ENCODE data around the gene GUCY2F.

Gene GUCY2F

DNA sequence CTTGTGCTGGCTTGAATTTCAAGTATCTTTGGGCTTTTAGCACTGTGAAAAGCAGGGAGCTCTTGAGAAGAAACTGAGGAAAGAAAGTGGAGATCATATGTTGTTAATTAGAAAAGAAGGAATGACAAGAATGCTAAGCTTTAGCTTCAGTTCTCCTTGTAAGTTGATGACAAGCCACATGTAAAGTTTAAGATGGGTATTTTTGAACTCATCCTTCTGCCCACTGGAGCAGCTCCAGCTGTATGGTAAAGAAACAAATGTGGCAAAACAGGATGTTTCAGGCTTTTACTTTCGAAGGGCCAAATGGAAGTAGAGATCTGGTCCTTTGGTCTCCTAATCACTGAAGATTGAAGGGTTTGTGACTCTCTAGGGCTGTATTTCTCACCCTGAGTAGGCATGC is 137.8 kb downstream of the GUCY2F start:
- DNase-seq (ENCODE audit: low read depth, low spot score) = no peak

- DNase-seq (ENCODE audit: low read depth, low spot score) = no peak
Measured at GRCh38 chrX:109343671-109344070, 138.2 kb downstream of the GUCY2F start.

DNA sequence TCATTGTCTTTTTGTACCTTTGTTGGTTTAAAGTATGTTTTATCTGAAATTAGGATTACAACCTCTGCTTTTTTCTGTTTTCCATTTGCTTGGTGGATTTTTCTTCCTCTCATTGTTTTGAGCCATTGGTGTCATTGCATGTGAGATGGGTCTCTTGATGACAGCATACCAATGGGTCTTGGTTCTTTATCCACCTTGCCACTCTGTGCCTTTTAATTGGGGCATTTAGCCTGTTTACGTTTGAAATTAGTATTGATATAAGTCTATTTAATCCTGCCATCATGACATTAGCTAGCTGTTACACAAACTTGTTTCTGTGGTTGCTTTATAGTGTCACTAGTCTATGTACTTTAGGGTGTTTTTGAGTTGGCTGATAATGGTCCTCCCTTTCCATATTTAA is 145.7 kb downstream of the GUCY2F start:
- DNase-seq (ENCODE audit: low read depth, low spot score) = no peak

- no peak for DNase-seq (ENCODE audit: low read depth, low spot score)
Measured at GRCh38 chrX:109327251-109327650, 154.6 kb downstream of the GUCY2F start.

All from iPS DF 19.7 (cell line).